ENCODE data around the gene PTPRM.

The PTPRM gene

GRCh38 chr18:8455661-8456614 lies 888.8 kb downstream of the PTPRM start:
- FAIRE-seq = no peak
- TF ChIP-seq SPI1 (IDR thresholded peaks at IDR 0.05; ENCODE audit: low read depth, low read length) (no peak), POLR2A (IDR thresholded peaks at IDR 0.05; ENCODE audit: low read depth, low read length) (no peak), TAF1 (IDR thresholded peaks at IDR 0.05; ENCODE audit: low read depth, low read length) (no peak), PAX5 (IDR thresholded peaks at IDR 0.05; ENCODE audit: insufficient read depth, low read length, severe bottlenecking) (no peak), POLR2AphosphoS5 (IDR thresholded peaks at IDR 0.05; ENCODE audit: low read depth, low read length) (no peak), POU2F2 (IDR thresholded peaks at IDR 0.05; ENCODE audit: low read depth, low read length) (no peak)
- DNase-seq (ENCODE audit: insufficient read length, low spot score) = no peak

Measured in GM12891 (cell line).